PC-9 (cell line): ENCODE measurements around the gene SLC25A21.

Experiments used
- EZH2 ChIP-seq: fragments of 200-600 bp; sonication (generic); IDR thresholded peaks from 2 replicates; pipeline ENCODE4 v1.8.0; 2017; ENCODE audit warnings: antibody characterized with exemption, low read depth
- TF ChIP-seq, protein P1 (sequence below): fragments of 200-600 bp; sonication (generic); conservative IDR thresholded peaks from 2 replicates; pipeline ENCODE4 v1.6.1; 2017; ENCODE audit warnings: mixed run types, antibody characterized with exemption, mild to moderate bottlenecking, moderate library complexity

DNA sequence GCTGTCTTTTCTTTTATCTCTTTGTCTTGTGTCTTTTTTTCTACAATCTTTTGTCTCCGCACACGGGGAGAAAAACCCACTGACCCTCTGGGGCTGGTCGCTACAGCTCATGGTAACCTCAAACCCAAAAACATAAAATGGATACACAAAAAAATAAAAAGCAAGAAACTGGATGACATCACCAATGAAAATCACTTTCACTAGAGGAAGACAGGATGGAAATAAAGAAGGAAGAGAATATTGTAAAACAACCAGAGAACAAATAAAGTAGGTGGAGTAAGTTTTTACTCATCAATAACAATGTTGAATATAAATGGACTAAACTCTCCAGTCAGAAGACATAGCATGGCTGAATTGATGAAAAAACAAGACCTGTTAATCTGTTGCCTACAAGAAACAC is 42.9 kb upstream of the SLC25A21 start:
- TF ChIP-seq, protein P1, sequence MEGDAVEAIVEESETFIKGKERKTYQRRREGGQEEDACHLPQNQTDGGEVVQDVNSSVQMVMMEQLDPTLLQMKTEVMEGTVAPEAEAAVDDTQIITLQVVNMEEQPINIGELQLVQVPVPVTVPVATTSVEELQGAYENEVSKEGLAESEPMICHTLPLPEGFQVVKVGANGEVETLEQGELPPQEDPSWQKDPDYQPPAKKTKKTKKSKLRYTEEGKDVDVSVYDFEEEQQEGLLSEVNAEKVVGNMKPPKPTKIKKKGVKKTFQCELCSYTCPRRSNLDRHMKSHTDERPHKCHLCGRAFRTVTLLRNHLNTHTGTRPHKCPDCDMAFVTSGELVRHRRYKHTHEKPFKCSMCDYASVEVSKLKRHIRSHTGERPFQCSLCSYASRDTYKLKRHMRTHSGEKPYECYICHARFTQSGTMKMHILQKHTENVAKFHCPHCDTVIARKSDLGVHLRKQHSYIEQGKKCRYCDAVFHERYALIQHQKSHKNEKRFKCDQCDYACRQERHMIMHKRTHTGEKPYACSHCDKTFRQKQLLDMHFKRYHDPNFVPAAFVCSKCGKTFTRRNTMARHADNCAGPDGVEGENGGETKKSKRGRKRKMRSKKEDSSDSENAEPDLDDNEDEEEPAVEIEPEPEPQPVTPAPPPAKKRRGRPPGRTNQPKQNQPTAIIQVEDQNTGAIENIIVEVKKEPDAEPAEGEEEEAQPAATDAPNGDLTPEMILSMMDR = no peak
- TF ChIP-seq EZH2 = no peak
